Midbrain (tissue), 1 donor: Measurements from ENCODE around the gene CYB561D2.

Experiments
- DNase-seq: peaks from one replicate; lab custom pipeline; 2025; lab: John Stamatoyannopoulos, UW

CYB561D2 gene

DNA sequence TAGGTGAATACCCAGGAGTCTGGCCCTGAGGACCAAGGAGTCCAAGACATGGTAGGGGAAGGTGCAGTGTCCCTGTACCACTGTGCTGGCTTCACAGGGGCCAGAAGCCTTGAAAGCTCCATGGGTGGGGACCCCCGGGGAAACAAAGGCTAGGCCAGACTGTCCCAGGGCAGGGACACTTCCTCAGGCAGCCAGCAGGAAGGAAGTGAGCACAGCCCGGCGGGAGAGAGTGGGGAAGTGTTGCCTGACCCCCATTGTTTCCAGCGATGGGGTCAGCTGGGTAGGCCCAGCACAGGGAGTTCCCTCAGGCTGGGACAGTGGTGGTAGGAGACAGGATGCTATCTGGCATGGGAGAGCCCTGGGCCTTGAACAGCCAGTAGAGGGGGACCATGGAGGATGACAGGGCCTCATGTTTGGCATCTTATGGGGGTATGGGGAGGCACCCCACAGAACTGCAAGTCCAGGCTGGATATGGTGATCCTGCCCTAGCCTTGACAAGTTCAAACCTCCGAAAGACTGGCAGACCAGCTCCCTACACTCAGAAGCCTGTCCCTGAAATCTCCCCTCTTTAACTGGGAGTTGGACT lies 27.0 kb upstream of the CYB561D2 start:
- no peak for DNase-seq

DNA sequence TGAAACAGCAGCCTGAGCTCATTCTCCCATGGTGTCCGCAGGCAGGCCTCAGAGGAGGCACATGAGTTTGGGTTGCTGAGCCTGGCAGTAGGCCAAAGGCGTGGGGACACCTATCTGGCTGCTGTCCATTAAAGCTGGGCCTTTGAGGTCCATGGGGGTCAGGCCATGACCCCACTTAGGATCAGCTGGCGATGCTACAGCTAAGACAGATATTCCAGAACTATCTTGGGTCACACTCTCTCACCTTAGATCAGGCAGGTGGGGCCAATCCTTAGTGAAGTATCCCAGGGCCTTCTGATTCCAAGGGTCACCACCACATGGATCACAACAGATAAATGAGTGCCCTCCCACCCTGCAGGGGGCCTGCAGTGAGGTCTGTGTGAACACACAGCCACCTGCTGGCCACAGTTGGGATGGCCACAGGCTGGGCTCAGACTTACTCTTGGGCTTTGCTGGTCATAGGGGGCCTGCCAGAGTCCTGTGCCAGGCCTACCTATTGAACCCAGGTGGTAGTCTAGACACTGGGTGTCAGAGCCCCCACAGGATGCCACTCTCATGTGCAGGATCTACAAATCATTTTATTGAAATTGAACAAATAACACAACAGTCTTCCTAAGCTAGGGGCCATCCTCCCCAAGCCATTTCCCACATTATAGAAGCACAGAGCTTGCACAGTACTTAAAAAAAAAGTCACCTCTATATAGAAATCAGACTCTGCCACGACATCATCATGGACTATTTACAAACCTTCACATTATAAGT lies 26.1 kb upstream of the CYB561D2 start:
- peak; percentile 71 for DNase-seq

DNA sequence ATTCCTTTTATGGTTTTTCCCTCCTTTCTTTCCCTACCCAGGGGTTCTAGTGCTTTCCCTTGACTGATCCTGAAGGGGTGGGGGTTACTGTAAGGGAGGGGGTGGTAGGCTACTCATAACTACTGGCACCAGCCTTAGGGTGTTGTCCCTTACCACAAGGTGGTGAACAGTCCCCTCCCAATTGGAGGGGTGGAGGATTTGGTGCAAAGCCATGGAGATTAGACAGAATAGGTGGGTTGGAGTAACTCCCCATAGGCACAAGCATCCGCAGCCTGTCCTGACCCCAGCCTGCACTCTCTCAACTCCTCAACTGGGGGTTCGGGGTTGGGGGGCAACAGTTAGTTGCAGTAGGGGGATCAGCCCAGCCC lies 25.6 kb upstream of the CYB561D2 start:
- no peak for DNase-seq

DNA sequence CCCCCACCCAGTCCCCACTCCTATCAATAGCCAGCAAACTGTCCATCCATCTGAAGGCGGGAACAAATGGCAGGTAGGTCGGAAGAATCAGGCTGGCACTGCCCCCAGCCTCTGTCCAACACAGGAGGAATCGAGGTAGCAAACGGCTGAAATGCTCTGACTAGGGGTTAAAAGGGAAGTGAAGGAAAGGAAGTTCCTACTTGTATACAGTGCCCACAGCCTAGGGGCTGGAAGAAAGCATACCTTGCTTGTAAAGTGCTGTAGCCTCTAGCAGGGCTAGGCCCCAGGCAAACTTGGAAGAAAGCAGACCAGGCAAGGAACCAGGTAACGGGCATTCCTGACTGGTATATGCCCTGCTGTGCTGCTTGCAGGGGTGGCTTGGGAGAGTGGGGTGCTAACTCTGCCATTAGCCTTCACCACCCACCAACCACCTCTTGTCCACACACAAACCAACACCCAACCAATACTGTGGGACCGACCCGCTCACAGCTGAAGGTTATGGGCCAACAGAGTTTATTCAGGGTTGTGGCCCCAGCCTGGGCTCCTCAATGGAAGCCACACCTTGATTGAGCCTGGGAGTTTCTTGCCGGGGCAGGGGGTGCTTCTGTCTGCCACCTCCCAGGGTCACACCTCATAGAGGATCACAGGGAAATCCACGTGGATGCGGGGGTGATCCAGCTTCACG lies 25.0 kb upstream of the CYB561D2 start:
- DNase-seq, result no peak

GRCh38 chr3:50326182-50326541 lies 24.5 kb upstream of the CYB561D2 start:
- DNase-seq, result no peak

- no peak for DNase-seq
Observed at GRCh38 chr3:50327129-50327528, 23.5 kb upstream of the CYB561D2 start.

- peak; percentile 98 for DNase-seq
Observed at GRCh38 chr3:50327943-50328691, 22.5 kb upstream of the CYB561D2 start, which contains the start of gene TUSC2. Gene TUSC2 (minus strand): TSS chr3:50328223. CDS start chr3:50328099, 124 bp downstream.

- DNase-seq, result no peak
Observed at GRCh38 chr3:50330330-50330729, 20.3 kb upstream of the CYB561D2 start.

- DNase-seq, result no peak
Observed at GRCh38 chr3:50331364-50331907, 19.2 kb upstream of the CYB561D2 start.

GRCh38 chr3:50333744-50334328 lies 16.8 kb upstream of the CYB561D2 start:
- no peak for DNase-seq

DNA sequence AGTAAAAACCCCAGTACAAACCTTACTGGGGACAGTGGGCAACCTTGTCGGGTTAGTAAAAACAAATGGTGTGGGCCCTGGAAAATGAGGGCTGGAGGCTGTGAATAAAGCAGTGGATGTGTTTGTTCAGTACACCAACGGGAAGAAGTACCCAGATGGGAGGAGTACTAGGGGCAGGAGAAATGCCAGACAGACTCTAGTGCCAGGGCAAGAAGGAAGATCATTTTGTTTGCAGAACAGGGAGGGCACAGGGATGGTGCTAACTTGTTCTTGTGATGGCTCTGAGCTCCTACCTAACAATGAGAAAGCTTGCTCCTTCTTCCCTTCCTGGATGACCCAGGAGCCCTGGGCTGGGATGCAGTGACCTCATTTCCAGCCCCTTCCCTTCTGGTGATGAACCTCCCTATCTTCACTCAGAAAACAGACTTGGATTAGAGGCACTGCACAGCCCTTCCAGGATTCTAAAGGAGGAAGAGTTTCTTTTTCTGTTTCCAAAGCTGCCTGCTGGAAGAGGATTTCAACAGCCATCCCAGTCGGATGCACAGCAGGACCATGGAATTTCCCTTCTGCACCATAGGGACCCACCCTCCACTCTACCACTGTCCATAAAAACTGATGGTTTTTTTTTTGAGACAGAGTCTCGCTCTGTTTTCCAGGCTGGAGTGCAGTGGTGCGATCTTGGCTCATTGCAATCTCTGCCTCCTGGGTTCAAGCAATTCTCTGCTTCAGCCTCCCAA lies 16.2 kb upstream of the CYB561D2 start:
- DNase-seq, result no peak

GRCh38 chr3:50336452-50337174 lies 14.0 kb upstream of the CYB561D2 start:
- DNase-seq, result no peak

GRCh38 chr3:50337175-50337861 lies 13.3 kb upstream of the CYB561D2 start:
- DNase-seq, result peak; percentile 94

DNA sequence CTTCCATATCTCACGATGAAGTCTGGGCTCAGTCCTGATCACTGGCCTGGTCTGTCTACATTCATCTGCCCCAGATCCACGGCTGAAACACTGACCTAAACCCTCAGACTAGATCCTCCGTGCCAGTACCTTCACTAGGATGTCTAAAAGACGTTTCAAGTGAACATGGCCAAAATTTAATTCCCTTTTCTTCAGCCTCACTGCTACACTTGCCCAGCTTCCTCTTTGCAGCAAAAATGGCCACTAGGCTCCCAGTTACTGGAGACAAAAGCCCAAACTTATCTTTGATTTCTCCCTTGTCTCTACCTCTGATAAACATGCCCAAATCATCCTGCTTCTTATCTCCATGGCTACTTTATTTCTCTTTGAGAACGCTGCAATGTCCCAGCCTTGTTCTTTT lies 11.7 kb upstream of the CYB561D2 start:
- DNase-seq, result no peak

DNA sequence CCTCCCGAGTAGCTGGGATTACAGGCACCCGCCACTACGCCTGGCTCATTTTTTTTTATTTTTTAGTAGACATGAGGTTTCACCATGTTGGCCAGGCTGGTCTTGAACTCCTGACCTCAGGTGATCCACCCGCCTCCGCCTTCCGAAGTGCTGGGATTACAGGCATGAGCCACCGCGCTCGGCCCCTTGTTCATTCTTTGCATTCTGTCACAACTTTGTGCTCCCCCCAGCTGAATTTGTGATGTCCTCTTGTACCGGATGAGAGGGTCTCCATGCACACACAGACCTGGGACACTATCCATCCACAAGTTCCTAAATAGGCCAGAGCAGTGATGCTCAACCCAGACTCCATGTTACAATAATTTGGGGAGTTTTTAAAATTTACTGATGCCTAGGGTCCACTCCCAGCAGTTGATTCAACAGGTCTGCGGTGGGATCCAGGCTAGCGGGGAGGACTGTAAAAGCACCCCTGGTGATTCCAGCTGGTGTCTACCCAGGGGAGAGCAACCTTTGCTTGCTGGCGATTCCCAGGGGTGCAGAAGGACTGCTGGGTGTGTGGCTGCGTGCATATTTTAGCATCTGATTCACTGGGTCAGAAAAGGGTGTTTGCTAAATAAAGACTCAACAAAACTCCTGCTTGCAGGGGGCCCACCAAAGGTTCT lies 11.0 kb upstream of the CYB561D2 start:
- DNase-seq, result no peak

- DNase-seq, result no peak
Observed at GRCh38 chr3:50340147-50340447, 10.6 kb upstream of the CYB561D2 start.

DNA sequence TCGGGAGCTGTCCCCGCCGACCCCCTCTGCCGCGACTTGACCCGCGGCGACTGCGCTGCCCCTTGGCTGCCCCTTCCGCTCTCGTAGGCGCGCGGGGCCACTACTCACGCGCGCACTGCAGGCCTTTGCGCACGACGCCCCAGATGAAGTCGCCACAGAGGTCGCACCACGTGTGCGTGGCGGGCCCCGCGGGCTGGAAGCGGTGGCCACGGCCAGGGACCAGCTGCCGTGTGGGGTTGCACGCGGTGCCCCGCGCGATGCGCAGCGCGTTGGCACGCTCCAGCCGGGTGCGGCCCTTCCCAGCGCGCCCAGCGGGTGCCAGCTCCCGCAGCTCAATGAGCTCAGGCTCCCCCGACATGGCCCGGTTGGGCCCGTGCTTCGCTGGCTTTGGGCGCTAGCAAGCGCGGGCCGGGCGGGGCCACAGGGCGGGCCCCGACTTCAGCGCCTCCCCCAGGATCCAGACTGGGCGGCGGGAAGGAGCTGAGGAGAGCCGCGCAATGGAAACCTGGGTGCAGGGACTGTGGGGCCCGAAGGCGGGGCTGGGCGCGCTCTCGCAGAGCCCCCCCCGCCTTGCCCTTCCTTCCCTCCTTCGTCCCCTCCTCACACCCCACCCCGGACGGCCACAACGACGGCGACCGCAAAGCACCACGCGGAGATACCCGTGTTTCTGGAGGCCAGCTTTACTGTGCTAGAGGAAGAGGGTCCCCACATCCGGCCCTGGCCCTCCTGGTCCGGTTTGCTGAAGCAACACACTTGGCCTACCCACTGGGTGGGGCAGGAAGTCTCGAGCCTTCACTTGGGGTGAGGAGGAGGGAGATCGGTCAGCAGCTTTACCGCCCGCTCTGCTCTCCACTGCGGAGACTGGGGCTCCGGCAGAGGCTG lies 10.0 kb upstream of the CYB561D2 start, which contains the start of gene RASSF1:
TSS of gene RASSF1 (minus strand) at position 389 of the 882 bp plus-strand sequence. CDS start at position 358, 31 bp downstream.
- DNase-seq, result no peak

DNA sequence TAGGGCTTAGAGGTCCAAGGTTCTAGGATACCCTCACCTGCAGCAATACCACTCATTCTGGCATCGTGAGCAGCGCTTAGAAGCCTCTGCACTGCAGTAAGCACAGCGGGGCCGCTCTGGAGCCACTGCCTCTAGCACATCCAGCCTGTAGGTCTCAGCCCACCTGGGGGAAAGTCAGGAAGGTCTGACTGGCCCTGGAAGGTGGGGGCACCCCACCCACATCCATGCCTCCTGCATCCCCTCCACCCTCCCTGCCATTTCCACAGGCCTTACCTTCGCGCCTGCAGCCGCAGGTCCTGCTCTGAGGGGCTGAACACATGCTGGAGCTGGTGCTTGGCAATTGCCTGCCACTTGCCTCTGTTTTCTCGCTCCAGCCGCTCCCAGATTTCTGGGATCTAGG lies 9.1 kb upstream of the CYB561D2 start:
- no peak for DNase-seq
